GM19035 (cell line): Measurements from ENCODE around the gene MCTP1.

Source experiments
- ATAC-seq: cut with Tn5 transposase; IDR thresholded peaks from one replicate; pipeline ENCODE4 v1.9.1; 2021; ENCODE audit not compliant: unreplicated experiment

MCTP1 gene

GRCh38 chr5:94736498-94736897 lies 548.4 kb downstream of the MCTP1 start:
- no peak for ATAC-seq

- no peak for ATAC-seq
Measured at GRCh38 chr5:94731471-94731870, 553.4 kb downstream of the MCTP1 start.

GRCh38 chr5:94725142-94725541 lies 559.8 kb downstream of the MCTP1 start:
- ATAC-seq = no peak

- ATAC-seq = no peak
Measured at GRCh38 chr5:94715768-94716167, 569.1 kb downstream of the MCTP1 start.

- ATAC-seq = no peak
Measured at GRCh38 chr5:94711785-94712184, 573.1 kb downstream of the MCTP1 start.

- ATAC-seq = no peak
Measured at GRCh38 chr5:94709277-94709676, 575.6 kb downstream of the MCTP1 start.

- ATAC-seq = no peak
Measured at GRCh38 chr5:94707359-94707758, 577.5 kb downstream of the MCTP1 start.

- ATAC-seq = no peak
Measured at GRCh38 chr5:94705427-94705826, 579.5 kb downstream of the MCTP1 start.

GRCh38 chr5:94702729-94703128 lies 582.2 kb downstream of the MCTP1 start:
- peak; percentile 50 for ATAC-seq

- peak; percentile 68 for ATAC-seq
Measured at GRCh38 chr5:94700592-94700991, 584.3 kb downstream of the MCTP1 start.

- ATAC-seq = no peak
Measured at GRCh38 chr5:94699562-94699961, 585.3 kb downstream of the MCTP1 start.

GRCh38 chr5:94698197-94698596 lies 586.7 kb downstream of the MCTP1 start:
- no peak for ATAC-seq

- no peak for ATAC-seq
Measured at GRCh38 chr5:94694671-94695070, 590.2 kb downstream of the MCTP1 start.

- no peak for ATAC-seq
Measured at GRCh38 chr5:94693845-94694370, 591.0 kb downstream of the MCTP1 start.

GRCh38 chr5:94693043-94693822 lies 591.7 kb downstream of the MCTP1 start:
- peak; percentile 74 for ATAC-seq

- ATAC-seq = no peak
Measured at GRCh38 chr5:94692581-94692980, 592.3 kb downstream of the MCTP1 start.

GRCh38 chr5:94691949-94692348 lies 592.9 kb downstream of the MCTP1 start:
- ATAC-seq = no peak

- ATAC-seq = no peak
Measured at GRCh38 chr5:94691291-94691690, 593.6 kb downstream of the MCTP1 start.

GRCh38 chr5:94690778-94691177 lies 594.1 kb downstream of the MCTP1 start:
- no peak for ATAC-seq

- ATAC-seq = no peak
Measured at GRCh38 chr5:94689908-94690307, 595.0 kb downstream of the MCTP1 start.

GRCh38 chr5:94682814-94683520 lies 601.9 kb downstream of the MCTP1 start:
- ATAC-seq = no peak

- ATAC-seq = no peak
Measured at GRCh38 chr5:94675965-94676618, 608.8 kb downstream of the MCTP1 start.
